Inferior parietal cortex (tissue), 1 donor: ENCODE results near the gene JAML.
A peak's percentile ranks its signal among the peaks of the same experiment; 100 is the strongest.
"Not testable (repeated sequence)": the region's sequence is repeated elsewhere in the genome, so short reads cannot be mapped to it uniquely, and the experiment has no call there.

ENCODE experiments used
- DNase-seq: peaks from one replicate; pipeline ENCODE4 v3.0.0-alpha.2; 2016; ENCODE audit errors: extremely low spot score

JAML gene

DNA sequence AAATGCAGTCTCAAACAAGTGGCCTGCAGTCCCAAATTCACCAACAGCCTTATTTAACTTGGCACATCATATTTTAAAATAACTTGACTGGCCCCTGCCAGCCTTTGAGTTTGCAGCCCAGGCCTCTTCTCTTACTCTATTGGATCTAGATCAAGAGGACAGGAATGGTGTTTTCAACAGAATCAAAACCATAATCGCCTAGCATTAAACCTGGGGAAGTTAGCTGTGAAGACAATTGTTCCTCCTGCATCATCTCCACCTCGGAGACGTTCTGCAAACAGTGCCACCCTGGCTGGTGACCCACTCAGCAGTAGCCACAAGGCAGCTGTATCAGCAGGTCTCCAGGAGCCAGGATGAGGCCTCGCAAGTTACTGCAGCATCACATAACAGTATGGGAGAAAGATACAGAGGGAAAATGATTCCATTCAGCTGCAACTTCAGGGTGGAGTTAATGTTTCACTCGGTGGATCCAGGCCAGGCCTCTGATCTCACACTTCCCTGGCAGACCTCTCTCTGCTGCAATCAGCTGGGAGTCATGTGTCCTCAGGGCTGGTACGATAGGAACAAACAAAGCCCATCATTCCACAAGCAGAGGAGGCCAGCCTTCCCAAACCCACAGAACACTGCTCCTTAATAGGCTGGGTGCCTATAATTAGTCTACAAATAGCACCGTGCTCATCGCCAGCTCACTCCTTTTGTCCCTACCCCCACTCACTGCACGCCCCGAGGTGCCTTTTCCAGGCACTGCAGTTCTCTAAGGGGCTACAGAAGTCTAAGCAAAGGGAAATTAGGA lies 29.8 kb downstream of the JAML start:
- DNase-seq: peak; percentile 76

DNA sequence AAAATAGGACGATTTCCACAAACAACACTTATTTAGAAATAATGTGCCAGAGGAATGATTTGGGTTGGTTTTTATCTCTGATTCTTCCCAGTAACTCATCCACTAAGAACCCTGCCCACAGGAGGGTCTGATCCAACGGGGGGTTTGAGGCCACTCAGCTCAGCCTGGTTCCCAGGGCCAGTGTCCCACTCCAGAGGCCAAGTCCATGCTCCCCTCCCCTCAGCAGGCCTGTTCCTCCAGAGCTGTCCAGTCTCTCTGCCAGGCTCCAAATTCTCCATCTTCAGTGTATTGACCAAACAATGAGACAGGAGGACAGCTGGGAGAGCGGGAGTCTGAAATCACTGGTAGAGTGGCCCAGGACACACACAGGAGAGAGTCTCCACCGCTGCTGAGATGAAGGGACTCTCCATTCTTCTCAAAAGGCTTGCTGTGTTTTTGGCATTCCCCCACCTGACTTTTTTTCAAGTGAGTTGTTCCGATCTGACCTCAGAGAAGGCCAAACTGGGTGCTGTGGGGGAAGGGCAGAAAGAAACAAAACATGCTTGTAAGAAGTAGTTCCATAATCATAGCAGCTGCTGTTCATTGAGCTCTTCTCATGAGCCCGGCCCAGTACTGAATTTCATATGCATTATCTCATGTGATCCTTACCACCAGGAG lies 30.8 kb downstream of the JAML start:
- no peak for DNase-seq

DNA sequence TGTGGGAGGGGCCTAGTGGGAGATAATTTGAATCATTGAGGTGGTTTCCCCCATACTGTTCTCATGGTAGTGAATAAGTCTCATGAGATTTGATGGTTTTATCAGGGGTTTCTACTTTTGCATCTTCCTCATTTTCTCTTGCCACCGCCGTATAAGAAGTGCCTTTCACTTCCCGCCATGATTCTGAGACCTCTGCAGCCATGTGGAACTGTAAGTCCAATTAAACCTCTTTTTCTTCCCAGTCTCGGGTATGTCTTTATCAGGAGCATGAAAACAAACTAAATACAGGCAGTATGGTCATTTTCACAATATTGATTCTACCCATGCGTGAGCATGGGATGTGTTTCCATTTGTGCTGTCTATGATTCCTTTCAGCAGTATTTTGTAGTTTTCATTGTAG lies 32.0 kb downstream of the JAML start:
- DNase-seq: not testable (repeated sequence)

DNA sequence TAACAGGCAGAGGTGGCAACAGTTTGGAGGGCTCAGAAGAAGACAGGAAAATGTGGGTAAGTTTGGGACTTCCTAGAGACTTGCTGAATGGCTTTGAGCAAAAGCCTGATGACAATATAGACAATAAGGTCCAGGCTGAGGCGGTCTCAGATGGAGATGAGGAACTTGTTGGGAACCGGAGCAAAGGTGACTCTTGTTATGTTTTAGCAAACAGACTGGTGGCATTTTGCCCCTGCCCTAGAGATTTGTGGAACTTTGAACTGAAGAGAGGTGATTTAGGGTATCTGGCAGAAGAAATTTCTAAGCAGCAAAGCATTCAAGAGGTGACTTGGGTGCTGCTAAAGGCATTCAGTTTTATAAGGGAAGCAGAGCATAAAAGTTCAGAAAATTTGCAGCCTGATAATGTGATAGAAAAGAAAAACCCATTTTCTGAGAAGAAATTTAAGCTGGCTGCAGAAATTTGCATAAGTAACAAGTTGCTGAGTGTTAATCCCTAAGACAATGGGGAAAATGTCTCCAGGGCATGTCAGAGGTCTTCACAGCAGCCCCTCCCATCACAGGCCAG lies 33.8 kb downstream of the JAML start:
- not testable (repeated sequence) for DNase-seq

DNA sequence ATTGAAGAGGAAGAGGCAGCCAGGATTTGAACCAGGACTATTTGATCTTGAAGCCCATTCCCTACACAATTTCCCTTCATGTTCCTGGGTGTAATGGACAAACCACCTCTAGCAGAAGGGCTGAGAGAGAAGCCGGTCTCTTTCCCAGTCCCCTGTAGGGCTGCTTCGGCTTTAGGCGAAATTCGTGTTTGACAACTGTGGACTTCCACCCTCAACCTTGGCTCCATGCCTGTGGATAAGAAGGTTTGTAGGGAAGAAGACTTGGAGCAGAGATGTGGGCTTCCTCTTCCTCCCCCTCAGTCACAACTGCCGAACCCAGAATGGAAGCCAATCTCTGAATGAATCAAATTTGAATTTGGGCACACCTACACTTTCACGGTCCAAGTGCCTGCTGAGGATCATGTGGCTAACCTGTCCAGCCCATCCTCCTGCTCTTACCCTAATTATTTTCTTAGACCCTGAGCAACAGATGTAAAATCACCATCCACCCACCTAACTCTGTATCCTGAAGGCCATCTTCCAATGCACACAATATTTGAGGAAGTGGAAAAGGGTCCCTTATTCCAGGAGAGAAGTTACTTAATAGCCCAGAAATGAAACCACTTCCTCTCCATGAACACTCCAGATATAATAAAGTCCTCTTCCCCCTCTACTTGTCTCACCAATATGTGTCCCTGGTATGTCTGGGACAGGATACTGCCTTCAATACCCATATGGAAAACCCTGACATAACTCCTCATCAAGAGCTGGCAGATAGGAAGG lies 38.3 kb downstream of the JAML start:
- no peak for DNase-seq

DNA sequence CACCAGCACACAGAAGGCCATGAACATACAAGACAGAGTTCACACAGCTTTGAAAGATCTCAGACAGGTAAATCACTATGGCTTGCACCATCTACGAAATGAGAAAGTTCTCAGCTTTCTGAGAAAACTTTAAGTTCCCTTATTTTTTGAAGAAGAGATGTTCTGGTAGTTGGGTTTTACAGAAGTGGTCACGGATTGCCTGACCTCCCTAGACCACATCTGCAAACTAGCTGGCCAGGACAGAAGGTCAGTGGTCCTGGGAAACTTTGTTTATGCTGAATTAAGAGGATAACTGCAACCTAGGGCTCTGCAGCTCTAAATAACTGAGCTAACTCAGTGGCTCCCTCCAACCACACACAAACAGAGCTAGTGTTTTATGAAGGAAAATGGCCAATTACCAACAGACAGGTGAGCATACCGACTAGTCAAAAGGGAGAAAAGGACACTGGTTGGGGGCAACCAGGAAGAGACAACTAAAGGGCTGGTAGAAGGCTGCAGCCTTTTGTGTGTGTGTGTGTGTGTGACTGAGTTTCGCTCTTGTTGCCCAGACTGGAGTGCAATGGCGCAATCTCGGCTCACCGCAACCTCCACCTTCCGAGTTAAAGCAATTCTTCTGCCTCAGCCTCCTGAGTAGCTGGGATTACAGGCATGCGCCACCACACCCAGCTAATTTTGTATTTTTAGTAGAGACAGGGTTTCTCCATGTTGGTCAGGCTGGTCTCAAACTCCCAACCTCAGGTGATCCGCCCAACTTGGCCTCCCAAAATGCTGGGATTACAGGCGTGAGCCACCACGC lies 39.8 kb downstream of the JAML start:
- no peak for DNase-seq

DNA sequence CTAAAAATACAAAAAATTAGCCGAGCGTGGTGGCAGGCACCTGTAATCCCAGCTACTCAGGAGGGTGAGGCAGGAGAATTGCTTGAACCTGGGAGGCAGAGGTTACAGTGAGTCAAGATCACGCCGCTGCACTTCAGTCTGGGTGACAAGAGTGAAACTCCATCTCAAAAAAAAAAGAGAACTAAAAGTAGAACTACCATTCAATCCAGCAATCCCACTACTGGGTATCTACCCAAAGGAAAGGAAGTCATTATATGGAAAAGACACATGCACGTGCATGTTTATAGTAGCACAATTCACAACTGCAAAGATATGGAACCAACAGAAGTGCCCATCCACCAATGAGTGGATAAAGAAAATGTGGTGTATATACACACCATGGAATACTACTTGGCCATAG lies 41.1 kb downstream of the JAML start:
- DNase-seq: not testable (repeated sequence)

DNA sequence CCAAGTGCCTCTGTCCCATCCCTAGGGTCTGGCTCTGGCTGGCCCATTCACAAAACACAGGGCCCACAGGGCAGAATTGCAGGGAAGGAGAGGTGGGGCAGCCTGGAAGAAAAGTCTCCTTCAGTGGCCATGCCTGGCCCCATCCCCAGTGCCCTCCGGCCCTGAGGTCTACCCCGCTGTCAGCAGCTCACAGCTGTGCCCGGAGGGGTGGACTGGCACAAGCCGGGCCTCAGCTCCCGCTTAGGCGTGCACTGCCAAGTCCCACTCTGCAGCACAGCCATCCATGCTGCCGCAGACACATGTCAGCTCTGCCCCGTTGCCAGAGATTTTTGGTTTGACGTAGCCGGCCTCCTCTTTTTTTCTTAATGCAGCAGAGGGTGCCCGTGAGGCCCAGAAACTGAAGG lies 44.5 kb downstream of the JAML start:
- DNase-seq: peak; percentile 91

DNA sequence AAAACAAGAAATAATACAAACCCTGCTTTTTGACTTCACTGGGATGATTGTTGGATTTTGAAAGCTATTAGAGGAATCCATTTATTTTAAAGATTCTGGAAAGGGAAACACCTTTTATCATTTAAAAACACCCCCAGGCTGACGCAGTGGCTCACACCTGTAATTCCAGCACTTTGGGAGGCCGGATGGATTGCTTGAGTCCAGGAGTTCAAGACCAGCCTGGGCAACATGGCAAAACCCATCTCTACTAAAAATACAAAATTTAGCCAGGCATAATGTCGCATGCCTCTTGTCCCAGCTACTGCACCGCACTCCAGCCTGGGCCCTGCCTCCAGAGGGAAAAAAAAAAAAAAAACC lies 48.1 kb downstream of the JAML start:
- no peak for DNase-seq

DNA sequence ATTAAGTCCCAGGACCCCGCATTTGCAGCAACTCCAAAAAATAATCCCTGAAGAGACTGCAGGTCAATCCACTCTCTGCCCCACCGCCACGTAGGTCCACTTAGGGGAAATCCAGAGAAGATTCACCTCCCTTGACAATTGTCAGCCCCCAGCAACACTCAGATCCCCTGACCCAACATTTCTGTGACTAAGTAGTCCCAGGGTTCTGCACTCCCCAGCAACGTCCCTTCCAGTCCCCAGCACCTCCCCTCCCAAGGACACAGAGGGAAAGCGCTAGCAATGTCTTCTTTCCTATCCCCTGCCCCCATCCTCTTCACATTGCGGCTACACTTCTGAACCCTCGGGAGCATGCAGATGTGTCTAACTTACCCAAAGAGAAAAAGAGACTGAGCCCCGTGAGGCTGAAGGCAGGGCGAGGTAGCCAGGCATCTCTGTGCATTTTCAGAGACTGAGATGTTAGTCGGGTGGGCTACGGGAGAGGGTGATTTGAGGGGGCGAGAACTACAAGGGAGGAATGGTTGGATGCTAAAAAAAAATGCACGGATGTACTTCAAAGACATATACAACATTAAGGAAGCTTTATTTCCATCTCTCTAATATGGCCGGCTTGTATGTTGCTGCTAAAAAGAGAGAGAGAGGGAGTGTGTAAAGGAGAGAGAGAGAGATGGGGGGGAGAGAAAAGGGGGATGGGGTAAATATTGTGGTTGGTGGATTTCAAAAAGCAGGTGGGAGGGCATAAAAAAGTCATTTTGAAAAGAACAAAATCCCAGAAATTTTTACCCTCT lies 48.6 kb downstream of the JAML start, which contains the start of gene SCN2B:
SCN2B (minus strand) TSS at position 647 of the 785 bp plus-strand sequence; CDS start at position 439, 208 bp downstream.
- DNase-seq: no peak

DNA sequence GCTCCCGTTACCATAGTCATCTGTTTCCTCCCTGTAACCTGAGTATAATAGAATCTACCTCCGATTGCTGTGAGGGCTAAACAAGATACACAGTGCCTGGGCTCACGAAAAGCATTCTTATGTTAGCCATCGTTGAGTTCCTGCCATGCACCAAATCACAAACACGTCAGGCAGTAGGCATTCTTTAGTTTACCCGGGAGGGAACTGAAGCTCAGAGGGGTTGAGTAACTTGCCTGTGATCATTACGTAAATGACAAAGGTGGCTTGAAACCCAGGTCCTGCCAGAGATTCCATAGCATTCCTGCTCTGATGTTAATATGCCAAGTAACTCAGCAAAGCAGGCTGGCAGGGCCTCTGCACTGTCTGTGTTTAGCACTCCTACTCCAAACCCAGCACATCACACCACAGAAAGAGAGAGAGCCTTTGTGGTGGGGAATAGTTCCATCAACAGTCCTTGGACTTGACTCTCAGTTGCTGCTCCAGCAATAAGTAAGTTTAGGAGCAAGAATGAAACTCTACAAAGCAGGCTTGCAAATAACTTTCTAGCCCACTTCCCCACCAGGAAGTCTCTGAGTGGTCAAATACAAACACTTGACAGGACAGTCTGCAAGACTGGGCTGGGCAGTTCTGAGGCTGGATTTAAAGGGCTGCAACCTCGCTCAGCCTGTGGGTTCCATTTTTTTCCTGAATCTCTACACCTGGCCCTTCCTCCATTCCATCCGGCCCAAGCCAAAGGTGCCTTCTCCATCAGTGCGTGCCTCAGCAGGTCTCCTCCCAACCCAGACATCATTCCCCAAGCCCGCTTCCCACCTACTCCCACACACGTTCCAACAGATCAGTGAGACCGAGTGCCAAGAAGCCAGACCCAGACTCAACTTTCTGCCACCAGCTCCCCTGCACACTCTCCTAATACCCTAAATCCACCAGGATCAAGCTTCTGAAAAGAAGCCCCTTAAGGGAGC lies 49.5 kb downstream of the JAML start:
- no peak for DNase-seq

DNA sequence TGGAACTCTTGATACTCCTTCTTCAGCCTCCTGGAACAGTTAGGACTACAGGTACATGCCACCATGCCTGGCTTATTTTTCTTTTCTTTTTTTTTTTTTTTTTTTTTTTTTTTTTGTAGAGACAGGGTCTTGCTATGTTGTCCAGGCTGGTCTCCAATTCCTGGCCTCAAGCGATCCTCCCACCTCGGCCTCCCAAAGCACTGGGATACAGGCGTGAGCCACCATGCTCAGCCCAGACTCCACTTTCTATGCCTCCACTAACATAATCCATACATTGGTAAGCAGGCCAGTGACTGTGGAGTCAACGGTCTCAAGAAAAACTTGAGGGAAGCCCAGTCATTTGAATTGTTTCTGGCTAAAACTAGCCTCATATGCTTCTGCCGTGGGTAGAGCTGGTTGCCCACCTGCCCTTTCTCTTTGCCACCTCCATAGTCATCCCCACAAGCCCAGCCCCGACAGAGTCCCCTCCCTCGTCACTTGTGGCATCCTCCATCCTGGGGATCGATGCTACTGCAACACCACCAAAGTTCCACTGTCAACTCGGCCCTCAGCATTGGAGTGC lies 50.7 kb downstream of the JAML start:
- no peak for DNase-seq

DNA sequence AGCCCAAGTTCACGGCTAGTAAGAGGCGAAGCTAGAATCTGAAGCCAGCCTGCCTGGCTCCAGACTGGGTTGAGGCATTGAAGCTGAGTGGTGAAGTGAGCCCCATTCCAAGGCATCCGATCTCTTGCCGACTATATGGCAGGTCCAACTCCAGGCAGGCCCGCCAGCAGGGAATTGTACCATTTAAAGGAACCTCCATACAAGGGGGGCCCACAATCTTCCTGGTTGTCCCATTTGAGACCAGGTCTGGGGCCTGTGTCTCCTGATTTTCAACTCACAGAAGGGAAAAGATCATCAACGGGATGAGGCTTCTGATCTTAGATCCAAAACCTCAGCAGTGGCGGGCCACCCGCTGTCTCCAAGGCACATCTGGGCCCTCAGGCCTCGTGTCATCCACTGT lies 52.5 kb downstream of the JAML start:
- DNase-seq: no peak

DNA sequence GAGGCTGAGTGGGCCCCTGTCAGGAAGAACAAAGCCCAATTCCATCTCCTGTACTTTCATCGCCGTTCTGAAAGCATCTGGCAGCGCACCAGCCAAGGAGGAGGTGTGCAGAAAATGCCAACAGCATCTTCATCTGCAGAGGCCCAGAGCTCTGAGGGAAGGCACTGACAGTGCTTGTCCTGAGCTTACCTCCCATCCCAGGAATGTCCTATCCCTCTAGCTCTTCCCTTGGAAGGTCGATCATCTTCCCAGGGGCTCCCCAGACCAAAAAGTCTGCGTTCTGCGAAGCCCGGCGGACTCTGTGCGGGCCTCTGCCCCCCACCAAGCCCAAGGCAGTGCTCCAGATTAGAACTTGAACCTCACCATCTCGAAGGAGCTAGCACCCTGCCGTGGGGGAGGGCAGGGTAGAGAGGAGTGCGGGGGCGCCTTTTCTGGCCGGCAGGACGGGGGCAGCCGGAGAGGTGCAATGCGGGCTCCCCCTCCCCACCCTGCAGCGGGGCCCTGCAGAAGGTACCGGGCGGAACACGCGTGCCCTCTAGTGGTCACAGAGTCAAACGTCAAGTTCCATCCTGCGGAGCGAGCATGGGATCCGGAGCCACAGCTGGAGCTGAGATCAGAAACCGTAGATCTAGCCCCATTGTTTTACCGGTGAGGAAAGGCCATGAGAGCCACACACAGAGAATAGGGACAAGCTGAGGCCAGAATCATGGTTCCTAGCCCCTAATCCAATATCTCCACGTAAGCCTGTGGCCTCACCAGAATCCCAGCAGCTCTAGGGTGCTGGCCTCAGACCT lies 53.3 kb downstream of the JAML start:
- peak; percentile 93 for DNase-seq

DNA sequence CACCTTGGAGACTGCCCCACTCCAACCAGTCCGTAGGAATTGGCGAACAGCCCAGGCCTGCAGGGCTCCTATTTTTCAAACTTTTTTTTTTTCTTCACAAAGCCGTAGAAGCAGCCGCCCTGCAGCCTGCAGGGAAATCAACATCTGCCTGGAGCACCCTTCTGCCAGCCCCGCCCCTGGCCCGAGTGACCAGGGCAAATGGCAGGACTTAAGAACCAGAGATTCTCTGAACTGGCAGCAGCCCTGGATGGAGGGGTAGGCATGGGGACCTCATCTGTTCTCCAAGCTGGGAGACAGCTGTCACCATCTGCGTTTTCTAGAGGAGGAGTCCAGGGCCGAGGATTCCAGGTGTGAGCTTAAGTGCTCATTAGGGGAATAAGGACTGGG lies 53.9 kb downstream of the JAML start:
- no peak for DNase-seq

DNA sequence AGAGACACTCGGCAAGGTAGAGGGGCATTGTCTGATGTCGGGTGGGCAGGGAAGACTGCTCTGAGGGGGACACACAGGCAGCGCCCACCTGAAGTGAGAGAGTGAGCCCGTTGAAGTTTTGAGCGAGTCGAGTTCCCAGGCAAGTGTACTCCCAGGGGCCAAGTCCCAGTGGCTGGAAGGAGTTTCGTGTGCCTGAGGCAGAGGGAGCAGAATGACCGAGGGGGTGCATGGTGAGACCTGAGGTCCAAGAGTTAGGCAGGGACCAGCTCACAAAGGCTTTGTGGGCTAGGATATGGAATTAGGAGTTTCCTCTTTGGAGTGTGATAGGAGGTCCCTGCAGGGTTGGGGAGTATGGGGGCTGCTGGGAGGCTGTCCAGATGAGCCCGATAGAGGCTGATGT lies 54.6 kb downstream of the JAML start:
- DNase-seq: no peak

DNA sequence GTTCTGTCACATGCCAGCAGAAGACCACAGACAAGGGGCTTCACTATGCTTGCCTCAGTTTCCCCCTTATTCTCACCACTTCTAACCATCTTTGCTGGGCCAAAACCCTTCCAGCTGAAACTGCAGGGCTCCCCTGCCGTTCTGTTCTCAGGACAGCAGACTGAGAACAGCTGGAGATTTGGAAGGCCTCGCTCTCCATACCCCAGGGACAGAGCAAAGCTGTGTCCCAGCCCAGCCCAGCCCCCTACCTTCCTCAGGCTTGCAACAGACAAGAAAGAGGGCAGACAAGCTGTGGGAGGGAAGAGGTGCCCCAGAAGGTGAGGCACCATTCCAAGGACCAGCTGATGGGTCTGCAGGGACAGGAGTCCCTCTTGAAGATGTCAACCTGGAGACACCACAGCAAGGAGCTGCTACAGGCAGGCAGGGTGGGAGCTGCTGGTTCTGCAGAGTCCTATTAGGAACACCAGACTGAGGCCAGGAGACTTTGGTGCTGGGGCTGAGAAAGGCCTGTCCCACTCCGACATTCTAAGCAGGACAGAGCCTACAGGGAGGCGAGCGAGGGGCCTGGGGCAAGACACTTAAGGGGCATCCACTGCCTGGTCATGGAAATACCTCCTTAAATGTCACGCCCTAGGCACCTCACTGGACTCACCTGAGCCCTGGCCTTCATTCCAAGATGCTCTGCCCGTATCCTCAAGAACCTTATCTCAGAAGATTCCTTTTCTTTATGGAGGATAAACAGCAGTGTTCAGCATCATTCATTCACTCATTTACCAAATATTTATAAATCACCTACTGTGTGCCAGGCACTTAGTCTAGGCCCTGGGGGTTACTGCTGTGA lies 55.3 kb downstream of the JAML start:
- DNase-seq: no peak
